Measurements from ENCODE around the gene NDEL1.

DNA sequence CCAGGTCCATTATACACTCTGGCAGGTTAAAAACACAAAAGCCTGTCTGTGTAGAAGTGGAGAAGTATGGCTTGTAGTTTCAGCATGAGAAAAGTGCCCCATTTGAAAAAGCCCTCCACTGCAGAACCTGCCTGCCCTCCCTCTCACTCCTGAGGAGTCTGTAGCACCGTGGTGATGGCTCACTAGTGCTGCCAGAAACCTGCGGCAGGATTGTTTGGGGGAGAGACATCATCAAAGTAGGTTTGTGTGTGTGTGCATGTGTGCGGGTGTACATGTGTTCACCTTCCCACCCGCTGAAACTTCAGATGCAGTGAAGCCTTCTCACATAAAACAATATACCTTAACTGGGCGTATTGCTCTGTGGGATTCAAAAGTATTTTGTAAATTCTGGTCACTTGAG is 26.9 kb downstream of the NDEL1 start:
- TF ChIP-seq, protein P1, sequence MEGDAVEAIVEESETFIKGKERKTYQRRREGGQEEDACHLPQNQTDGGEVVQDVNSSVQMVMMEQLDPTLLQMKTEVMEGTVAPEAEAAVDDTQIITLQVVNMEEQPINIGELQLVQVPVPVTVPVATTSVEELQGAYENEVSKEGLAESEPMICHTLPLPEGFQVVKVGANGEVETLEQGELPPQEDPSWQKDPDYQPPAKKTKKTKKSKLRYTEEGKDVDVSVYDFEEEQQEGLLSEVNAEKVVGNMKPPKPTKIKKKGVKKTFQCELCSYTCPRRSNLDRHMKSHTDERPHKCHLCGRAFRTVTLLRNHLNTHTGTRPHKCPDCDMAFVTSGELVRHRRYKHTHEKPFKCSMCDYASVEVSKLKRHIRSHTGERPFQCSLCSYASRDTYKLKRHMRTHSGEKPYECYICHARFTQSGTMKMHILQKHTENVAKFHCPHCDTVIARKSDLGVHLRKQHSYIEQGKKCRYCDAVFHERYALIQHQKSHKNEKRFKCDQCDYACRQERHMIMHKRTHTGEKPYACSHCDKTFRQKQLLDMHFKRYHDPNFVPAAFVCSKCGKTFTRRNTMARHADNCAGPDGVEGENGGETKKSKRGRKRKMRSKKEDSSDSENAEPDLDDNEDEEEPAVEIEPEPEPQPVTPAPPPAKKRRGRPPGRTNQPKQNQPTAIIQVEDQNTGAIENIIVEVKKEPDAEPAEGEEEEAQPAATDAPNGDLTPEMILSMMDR (IDR thresholded peaks at IDR 0.05; ENCODE audit: low read length): no peak
- no peak for TF ChIP-seq EZH2 (IDR thresholded peaks at IDR 0.05; ENCODE audit: borderline replicate concordance, low read length)
